Tibial artery (tissue), 4 donors: ENCODE results near the gene PPP4R4.

Source experiments
- DNase-seq, 2 donors: peaks; one replicate each; pipeline ENCODE4 v3.0.0-alpha.2; 2019
- H3K27ac ChIP-seq, 2 donors: fragments of 200-600 bp; sonication (generic) in 1 of 2; 1 replicate in 1 of 2; 2 replicates in 1 of 2; pipeline ENCODE4 v1.5.1; 2018 to 2019; ENCODE audit warnings: mild to moderate bottlenecking in 1 of 2
- H3K27me3 ChIP-seq, 2 donors: fragments of 200-600 bp; sonication (generic) in 1 of 2; one replicate each; pipeline versions ENCODE4 v1.5.1 to v1.6.0; 2016 to 2019
- H3K36me3 ChIP-seq, 3 donors: fragments of 200-600 bp; sonication (generic) in 2 of 3; one replicate each; pipeline ENCODE4 v1.5.1; 2016 to 2019; ENCODE audit warnings: mild to moderate bottlenecking in 2 of 3
- H3K4me1 ChIP-seq, 4 donors: fragments of 200-600 bp; sonication (generic) in 2 of 4; 1 replicate in 3 of 4; 2 replicates in 1 of 4; pipeline ENCODE4 v1.5.1; 2016 to 2019
- H3K4me3 ChIP-seq, 2 donors: fragments of 200-600 bp; sonication (generic) in 1 of 2; 1 replicate in 1 of 2; 2 replicates in 1 of 2; pipeline ENCODE4 v1.5.1; 2018 to 2019; ENCODE audit warnings: mild to moderate bottlenecking in 2 of 2
- H3K9me3 ChIP-seq, 3 donors: fragments of 200-600 bp; sonication (generic) in 1 of 3; one replicate each; pipeline ENCODE4 v1.5.1; 2016 to 2019
- CTCF ChIP-seq, 2 experiments: fragments of 200-600 bp in 1 of 2; fragments of 450-650 bp in 1 of 2; IDR thresholded peaks; one replicate each; pipeline ENCODE4 v1.5.1; 2017 to 2019; ENCODE audit warnings: antibody characterized with exemption in 2 of 2, mild to moderate bottlenecking in 1 of 2, moderate library complexity in 1 of 2
- intact Hi-C: fragments of 100-400 bp; cut with DNase I; formaldehyde crosslinking; loops from one replicate; pipeline ENCODE4 v1.15.0; 2023; ENCODE audit warnings: low total_unique reads

PPP4R4 gene

DNA sequence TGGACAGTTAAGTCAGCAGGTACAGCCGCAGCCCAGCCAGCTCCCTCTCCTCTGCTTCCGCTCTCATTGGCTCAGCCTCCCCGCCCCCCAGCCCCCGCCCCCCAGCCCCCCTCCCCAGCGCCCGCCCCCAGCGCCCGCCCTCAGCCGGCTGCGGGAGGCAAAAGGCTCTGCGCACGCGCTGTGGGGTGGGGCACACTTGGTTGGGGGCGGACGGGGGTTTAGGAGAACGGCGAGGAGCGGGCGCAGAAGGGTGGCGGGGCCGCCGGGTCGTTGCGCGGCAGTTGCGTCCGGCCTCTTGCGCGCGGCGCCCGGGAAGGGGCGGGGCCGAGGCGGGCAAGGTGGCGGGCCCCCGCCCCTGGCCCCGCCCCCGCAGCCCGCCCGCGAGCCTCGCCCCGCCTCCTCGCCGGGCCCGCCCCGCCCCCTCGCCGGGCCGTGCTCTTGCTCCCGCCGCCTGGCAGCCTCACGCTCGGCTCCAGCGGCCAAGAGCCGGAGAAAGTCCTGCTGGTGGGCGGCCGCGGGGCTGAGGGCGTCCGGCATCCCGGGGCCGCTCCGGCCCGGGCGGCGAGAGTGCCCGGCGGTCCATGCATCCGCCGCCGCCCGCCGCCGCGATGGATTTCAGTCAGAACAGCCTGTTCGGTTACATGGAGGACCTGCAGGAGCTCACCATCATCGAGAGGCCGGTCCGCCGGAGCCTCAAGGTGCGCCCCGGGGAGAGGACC lies at the start of gene PPP4R4:
PPP4R4 (plus strand) TSS at position 438 of the 719 bp plus-strand sequence; CDS start at position 582, 144 bp downstream.
- H3K4me3 ChIP-seq, result peak within 1 kb of the TSS; percentile 53 to 68
- peak; percentile 67 to 72 for DNase-seq
- H3K36me3 ChIP-seq, result no peaks in the 10 kb centered on the region
- intact Hi-C loops, result no loop called here
- H3K9me3 ChIP-seq, result no peaks in the 10 kb centered on the region
- no peak for TF ChIP-seq CTCF (IDR thresholded peaks at IDR 0.05)
- H3K4me1 ChIP-seq, result peaks cover 6 to 22% (median 18%) of the 10 kb centered on the region in 4 donors
- H3K27me3 ChIP-seq, result peaks cover 3 to 52% of the 10 kb centered on the region in 2 donors
- no peak within 1 kb of the TSS for H3K27ac ChIP-seq

DNA sequence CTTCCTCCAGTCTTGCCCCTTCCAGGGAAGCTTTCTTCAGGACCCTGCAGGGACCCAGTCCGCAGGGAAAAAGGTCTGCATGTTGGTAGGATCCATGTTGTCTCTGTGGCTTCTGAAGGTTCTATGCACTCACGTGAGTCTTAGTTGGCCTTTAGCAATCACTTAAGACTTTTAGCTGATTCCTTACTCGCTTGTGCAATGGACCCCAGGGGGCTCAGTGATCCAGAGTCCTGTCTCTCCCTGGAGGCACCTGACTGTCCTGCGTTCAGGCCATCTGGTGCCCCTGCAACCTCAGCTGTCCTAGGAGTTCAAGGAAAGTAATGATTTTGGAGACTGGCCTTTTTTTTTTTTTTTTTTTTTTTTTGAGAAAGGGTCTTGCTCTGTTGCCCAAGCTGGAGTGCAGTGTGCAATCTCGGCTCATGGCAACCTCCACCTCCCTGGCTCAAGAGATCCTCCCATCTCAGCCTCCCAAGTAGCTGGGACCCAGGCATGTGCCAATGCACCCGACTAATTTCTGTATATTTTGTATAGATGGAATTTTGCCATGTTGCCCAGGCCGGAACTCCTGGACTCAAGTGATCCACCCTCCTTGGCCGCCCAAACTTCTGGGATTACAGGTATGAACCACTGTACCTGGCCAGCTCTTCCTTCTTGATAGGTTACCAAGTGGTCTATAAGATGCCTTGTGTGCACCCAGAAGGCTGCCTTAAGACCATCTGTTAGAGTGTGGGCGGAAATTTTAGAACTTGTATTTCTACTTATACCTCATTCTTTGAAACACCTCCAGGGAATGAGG lies 49.3 kb upstream of the PPP4R4 start:
- intact Hi-C loops, result no loop called here
- DNase-seq, result no peak

DNA sequence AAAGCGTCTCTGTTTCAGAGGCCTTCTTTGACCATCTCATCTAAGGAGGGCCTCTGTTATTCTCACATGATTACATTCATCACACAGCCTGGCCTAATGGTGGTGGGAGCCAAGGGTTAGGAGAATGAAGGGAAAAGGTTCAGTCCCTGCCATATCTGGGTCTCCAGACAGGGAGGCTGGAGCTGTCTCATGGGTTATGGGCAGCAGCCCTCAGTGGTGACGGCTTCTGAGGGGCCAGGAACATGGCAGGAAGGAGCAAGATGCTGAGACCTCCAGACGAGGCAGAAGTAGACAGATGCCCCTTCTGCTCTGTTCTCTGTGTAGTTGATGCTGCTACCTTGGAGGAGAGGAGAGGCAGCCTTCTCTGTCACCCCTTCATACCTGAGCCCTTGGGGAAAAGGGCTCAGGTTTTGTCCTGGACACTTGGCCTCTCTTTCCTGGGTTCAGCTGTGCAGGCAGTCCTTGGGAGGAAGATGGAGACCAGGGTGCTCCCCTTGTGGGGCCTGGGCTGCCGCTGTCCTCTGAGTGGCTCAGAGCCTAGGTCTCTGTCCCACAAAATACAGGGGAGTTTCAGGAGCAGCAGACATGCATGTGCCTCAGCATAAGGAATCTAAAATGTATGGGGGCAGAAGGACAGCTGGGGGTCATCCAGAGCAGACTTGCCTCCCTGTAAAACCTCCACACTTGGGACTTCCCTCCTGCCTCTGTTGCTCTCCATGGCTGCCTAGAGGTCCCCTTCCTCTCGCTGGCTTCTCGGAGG lies 48.3 kb upstream of the PPP4R4 start:
- intact Hi-C loops, result no loop called here
- TF ChIP-seq CTCF (IDR thresholded peaks at IDR 0.05), result no peak
- no peak for DNase-seq
- H3K36me3 ChIP-seq, result peaks cover 0 to 16% (median 0%) of the 10 kb centered on the region in 3 donors
- H3K27me3 ChIP-seq, result no peaks in the 10 kb centered on the region
- no peak overlapping the region for H3K4me3 ChIP-seq
- H3K27ac ChIP-seq, result no peak overlapping the region
- peaks cover 0 to 1% (median under 1%) of the 10 kb centered on the region in 3 donors for H3K9me3 ChIP-seq
- H3K4me1 ChIP-seq, result peaks cover 0 to 27% (median 18%) of the 10 kb centered on the region in 4 donors

More for the DNA sequence above, 49.3 kb upstream of the PPP4R4 start:
- H3K36me3 ChIP-seq, result peaks cover 0 to 16% (median 0%) of the 10 kb centered on the region in 3 donors
- H3K27ac ChIP-seq, result no peak overlapping the region
- no peak overlapping the region for H3K4me3 ChIP-seq
- no peaks in the 10 kb centered on the region for H3K27me3 ChIP-seq
- peaks cover 0 to 12% (median 10%) of the 10 kb centered on the region in 3 donors for H3K9me3 ChIP-seq
- H3K4me1 ChIP-seq, result peaks cover 0 to 20% (median 11%) of the 10 kb centered on the region in 4 donors
- no peak for TF ChIP-seq CTCF (IDR thresholded peaks at IDR 0.05)

- intact Hi-C loops, result no loop called here
- Histone ChIP-seq H3K27ac (no peak overlapping the region), H3K4me1 (peaks cover 0 to 25% (median 17%) of the 10 kb centered on the region in 4 donors), H3K36me3 (peaks cover 0 to 16% (median 0%) of the 10 kb centered on the region in 3 donors), H3K27me3 (peaks cover 0 to under 1% of the 10 kb centered on the region in 2 donors), H3K4me3 (no peak overlapping the region), H3K9me3 (no peaks in the 10 kb centered on the region)
- DNase-seq, result no peak
- TF ChIP-seq CTCF (IDR thresholded peaks at IDR 0.05), result no peak
These were observed 47.8 kb upstream of the PPP4R4 start for GRCh38 chr14:94126419-94126677.

DNA sequence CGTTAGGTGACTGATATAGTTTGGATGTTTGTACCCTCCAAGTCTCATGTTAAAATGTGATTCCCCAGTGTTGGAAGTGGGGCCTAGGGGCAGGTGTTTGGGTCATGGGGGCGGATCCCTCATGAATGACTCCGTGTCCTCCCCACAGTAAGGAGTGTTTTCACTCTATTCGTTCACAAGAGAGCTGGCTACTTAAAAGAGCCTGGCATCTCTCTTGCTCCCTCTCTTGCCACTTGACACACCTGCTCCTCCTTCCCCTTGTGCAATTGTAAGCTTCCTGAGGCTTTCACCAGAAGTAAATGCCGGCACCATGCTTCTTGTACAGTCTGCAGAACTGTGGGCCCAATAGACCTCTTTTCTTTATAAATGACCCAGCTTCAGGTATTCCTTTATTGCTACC lies 47.3 kb upstream of the PPP4R4 start:
- H3K27me3 ChIP-seq, result peaks cover 0 to 5% of the 10 kb centered on the region in 2 donors
- no peaks in the 10 kb centered on the region for H3K9me3 ChIP-seq
- peaks cover 0 to 21% (median 16%) of the 10 kb centered on the region in 4 donors for H3K4me1 ChIP-seq
- no peak overlapping the region for H3K4me3 ChIP-seq
- no peak for TF ChIP-seq CTCF (IDR thresholded peaks at IDR 0.05)
- intact Hi-C loops, result no loop called here
- no peak overlapping the region for H3K27ac ChIP-seq
- DNase-seq, result no peak
- H3K36me3 ChIP-seq, result peaks cover 0 to 16% (median 0%) of the 10 kb centered on the region in 3 donors
